HG03378 (cell line): ENCODE measurements around the gene TBC1D17.

Experiments
- ATAC-seq: cut with Tn5 transposase; IDR thresholded peaks from one replicate; pipeline ENCODE4 v1.9.1; 2021; ENCODE audit warnings: mild to moderate bottlenecking, moderate library complexity; ENCODE audit not compliant: unreplicated experiment

The TBC1D17 gene

GRCh38 chr19:49933643-49934042 is 56.1 kb downstream of the TBC1D17 start:
- ATAC-seq, result no peak

GRCh38 chr19:49936549-49936948 is 59.0 kb downstream of the TBC1D17 start:
- ATAC-seq, result no peak

DNA sequence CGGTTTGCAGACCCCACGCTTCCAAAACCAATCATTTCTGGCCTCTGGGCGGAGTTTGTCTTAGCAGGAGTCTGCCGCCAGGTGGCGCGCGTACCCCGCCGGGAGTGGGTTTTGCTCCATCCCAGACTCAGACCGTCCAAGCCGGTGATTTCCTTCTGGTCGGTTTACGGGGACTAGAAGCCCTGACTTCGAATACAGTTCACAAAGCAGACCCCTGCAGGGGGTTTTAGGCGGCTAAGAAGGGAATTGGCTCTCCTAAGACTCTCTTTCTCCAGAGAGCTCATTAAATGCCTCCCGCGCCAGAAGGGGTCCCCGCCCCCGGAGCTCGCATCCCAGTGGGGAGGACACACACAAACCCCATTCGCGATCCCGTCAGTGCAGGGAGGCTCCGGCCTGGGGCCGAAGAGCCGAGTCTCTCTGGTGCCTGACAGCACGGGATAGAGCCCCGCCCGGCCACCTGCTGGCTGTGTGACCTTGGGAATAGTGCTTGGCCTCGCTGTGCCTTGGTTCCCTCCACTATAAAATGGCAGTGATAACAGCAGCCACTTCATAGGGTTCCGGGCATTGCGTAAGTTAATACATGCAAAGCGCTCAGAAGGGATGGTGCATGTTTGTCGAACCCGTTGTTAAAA is 60.4 kb downstream of the TBC1D17 start:
- ATAC-seq, result no peak
